ENCODE results near the gene TMEM100.

Gene TMEM100

DNA sequence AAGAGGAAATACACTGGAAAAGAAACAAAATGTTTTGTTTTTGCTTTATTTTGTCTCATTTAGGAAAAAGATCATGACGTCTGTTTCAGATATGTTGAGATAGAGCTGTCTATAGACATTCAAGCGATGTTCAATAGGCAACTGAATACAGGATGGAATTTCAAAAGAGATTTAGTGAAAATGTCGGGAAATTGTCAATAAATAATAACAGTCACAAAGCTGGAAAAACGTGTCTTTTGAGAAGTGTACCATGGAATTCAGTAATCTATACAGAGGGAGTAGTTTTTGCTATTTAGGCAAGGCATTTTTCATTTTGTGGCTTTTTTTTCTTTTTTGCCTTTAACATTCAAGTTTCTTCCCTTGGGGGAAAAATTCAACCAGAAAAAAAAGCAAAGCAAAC is 33.0 kb downstream of the TMEM100 start:
- 100% methylated on average over 2 of the region's 4 CpGs for WGBS (ENCODE audit: insufficient coverage)
- ChIA-PET POLR2A (no interaction called here), CTCF (interaction anchor here (1.2 to 1.4 kb wide), 2 partner anchors 161 to 163 kb away, joined by 3 to 5 read pairs; no protein-coding TSS in a partner anchor)
- no peak for DNase-seq
- H3K27me3 ChIP-seq (replicated peaks in 2 of 5; ENCODE audit: control insufficient read depth in 4 of 5, insufficient read depth in 5 of 5, low read length in 4 of 5), result no peaks in the 10 kb centered on the region
- H3K27ac ChIP-seq (ENCODE audit: insufficient read depth in 1 of 2, low read depth in 1 of 2, low read length in 2 of 2, poor library complexity in 1 of 2, severe bottlenecking in 2 of 2), result no peak overlapping the region
- H3K4me3 ChIP-seq (ENCODE audit: control insufficient read depth in 1 of 7, extremely low read depth in 1 of 7, insufficient read depth in 4 of 7, low read depth in 2 of 7, low read length in 6 of 7), result no peak overlapping the region
- peaks cover 0 to 5% (median 2%) of the 10 kb centered on the region in 5 experiments for H3K9me3 ChIP-seq (ENCODE audit: control extremely low read depth in 1 of 5, control insufficient read depth in 4 of 5, insufficient read depth in 2 of 5, low read depth in 1 of 5, low read length in 4 of 5)
- no peaks in the 10 kb centered on the region for H3K4me1 ChIP-seq (ENCODE audit: control extremely low read depth in 1 of 4, control insufficient read depth in 4 of 4, insufficient read depth in 4 of 4, low read length in 3 of 4)
- H3K36me3 ChIP-seq (ENCODE audit: control insufficient read depth in 4 of 4, insufficient read depth in 4 of 4, low read length in 3 of 4), result no peaks in the 10 kb centered on the region

DNA sequence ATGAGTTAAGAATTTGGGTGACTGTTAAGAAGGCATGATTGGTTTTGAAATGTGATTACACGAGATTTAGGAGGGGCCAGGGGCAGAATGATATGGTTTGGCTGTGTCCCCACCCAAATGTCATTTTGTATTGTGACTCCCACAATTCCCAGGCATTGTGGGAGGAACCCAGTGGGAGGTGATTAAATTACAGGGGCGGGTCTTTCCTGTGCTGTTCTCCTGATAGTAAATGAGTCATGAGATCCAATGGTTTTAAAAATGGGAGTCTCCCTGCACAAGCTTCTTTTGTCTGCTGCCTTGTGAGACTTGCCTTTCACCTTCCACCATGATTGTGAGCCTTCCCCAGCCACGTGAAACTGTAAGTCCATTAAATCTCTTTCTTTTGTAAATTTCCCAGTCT is 34.6 kb downstream of the TMEM100 start:
- Histone ChIP-seq H3K27ac (ENCODE audit: insufficient read depth in 1 of 2, low read depth in 1 of 2, low read length in 2 of 2, poor library complexity in 1 of 2, severe bottlenecking in 2 of 2) (no peak overlapping the region), H3K4me1 (ENCODE audit: control extremely low read depth in 1 of 4, control insufficient read depth in 4 of 4, insufficient read depth in 4 of 4, low read length in 3 of 4) (no peaks in the 10 kb centered on the region), H3K36me3 (ENCODE audit: control insufficient read depth in 4 of 4, insufficient read depth in 4 of 4, low read length in 3 of 4) (no peaks in the 10 kb centered on the region), H3K9me3 (ENCODE audit: control extremely low read depth in 1 of 5, control insufficient read depth in 4 of 5, insufficient read depth in 2 of 5, low read depth in 1 of 5, low read length in 4 of 5) (peaks cover 0 to 5% (median 2%) of the 10 kb centered on the region in 5 experiments), H3K27me3 (replicated peaks in 2 of 5; ENCODE audit: control insufficient read depth in 4 of 5, insufficient read depth in 5 of 5, low read length in 4 of 5) (peaks cover 0 to 3% (median 0%) of the 10 kb centered on the region in 5 experiments), H3K4me3 (ENCODE audit: control insufficient read depth in 1 of 7, extremely low read depth in 1 of 7, insufficient read depth in 4 of 7, low read depth in 2 of 7, low read length in 6 of 7) (no peak overlapping the region)
- DNase-seq, result no peak
- ChIA-PET CTCF (no interaction called here), POLR2A (no interaction called here)
- WGBS (ENCODE audit: insufficient coverage), result 88% methylated on average over 2 of the region's 3 CpGs

DNA sequence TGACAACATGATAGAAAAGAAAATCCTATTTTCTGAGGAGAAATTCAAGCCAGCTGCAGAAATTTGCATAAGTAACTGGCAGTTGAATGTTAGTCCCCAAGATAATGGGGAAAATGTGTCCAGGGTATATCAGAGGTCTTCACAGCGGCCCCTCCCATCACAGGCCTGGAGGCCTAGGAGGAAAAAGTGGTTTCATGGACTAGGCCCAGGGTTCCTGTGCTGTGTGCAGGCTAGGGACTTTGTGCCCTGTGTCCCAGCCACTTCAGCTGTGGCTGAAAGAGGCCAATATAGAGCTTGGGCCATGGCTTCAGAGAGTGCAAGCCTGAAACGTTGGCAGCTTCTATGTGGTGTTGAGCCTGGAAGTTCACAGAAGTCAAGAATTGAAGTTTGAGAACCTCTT is 35.6 kb downstream of the TMEM100 start:
- Histone ChIP-seq H3K4me1 (ENCODE audit: control extremely low read depth in 1 of 4, control insufficient read depth in 4 of 4, insufficient read depth in 4 of 4, low read length in 3 of 4) (no peaks in the 10 kb centered on the region), H3K27ac (ENCODE audit: insufficient read depth in 1 of 2, low read depth in 1 of 2, low read length in 2 of 2, poor library complexity in 1 of 2, severe bottlenecking in 2 of 2) (no peak overlapping the region), H3K27me3 (replicated peaks in 2 of 5; ENCODE audit: control insufficient read depth in 4 of 5, insufficient read depth in 5 of 5, low read length in 4 of 5) (peaks cover 0 to 3% (median 0%) of the 10 kb centered on the region in 5 experiments), H3K9me3 (ENCODE audit: control extremely low read depth in 1 of 5, control insufficient read depth in 4 of 5, insufficient read depth in 2 of 5, low read depth in 1 of 5, low read length in 4 of 5) (peaks cover 0 to 5% (median 2%) of the 10 kb centered on the region in 5 experiments), H3K4me3 (ENCODE audit: control insufficient read depth in 1 of 7, extremely low read depth in 1 of 7, insufficient read depth in 4 of 7, low read depth in 2 of 7, low read length in 6 of 7) (no peak overlapping the region), H3K36me3 (ENCODE audit: control insufficient read depth in 4 of 4, insufficient read depth in 4 of 4, low read length in 3 of 4) (no peaks in the 10 kb centered on the region)
- no peak for DNase-seq
- WGBS (ENCODE audit: insufficient coverage), result 100% methylated on average over 2 of the region's 2 CpGs
- ChIA-PET POLR2A (no interaction called here), CTCF (no interaction called here)

DNA sequence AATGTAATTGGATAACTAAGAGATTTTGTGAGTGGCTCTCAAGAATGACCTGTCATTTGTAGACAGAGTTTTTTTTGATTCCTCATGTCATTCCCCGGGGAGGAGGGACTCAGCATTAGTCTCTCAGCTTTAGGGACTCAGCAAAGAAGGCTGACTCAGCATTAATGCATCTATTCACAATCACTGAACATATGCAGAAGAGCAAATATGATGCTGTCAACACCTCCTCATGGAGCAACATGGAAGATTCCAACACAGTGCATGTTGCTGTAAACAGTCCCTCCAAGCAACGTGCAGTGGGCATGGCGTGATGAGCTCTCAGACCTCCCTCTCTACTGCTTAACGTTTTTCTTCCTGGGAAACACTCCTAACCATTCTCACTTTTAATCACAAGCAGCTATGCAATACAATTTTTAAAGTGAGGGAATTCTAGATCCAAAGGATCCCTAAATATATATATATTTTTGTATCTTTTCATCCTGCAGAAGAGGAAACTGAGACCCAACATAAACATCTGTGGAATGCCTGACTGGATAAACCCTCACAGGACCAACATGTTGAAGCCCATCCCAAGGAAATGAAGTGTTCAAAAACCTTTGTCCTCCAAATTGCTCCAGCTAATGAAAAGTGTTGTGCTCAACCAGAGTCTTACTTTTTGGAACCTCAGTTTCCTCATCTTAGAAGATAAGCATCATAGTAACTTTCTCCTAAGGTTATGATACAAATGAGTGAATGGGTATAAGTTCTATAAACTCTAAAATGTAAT is 38.9 kb downstream of the TMEM100 start:
- 88% methylated on average over 3 of the region's 4 CpGs for WGBS (ENCODE audit: insufficient coverage)
- no peak overlapping the region for H3K4me3 ChIP-seq (ENCODE audit: control insufficient read depth in 1 of 7, extremely low read depth in 1 of 7, insufficient read depth in 4 of 7, low read depth in 2 of 7, low read length in 6 of 7)
- no peak overlapping the region for H3K27ac ChIP-seq (ENCODE audit: insufficient read depth in 1 of 2, low read depth in 1 of 2, low read length in 2 of 2, poor library complexity in 1 of 2, severe bottlenecking in 2 of 2)
- no peaks in the 10 kb centered on the region for H3K36me3 ChIP-seq (ENCODE audit: control insufficient read depth in 4 of 4, insufficient read depth in 4 of 4, low read length in 3 of 4)
- no peaks in the 10 kb centered on the region for H3K4me1 ChIP-seq (ENCODE audit: control extremely low read depth in 1 of 4, control insufficient read depth in 4 of 4, insufficient read depth in 4 of 4, low read length in 3 of 4)
- POLR2A ChIA-PET, result no interaction called here
- peaks cover 0 to 5% (median 2%) of the 10 kb centered on the region in 5 experiments for H3K9me3 ChIP-seq (ENCODE audit: control extremely low read depth in 1 of 5, control insufficient read depth in 4 of 5, insufficient read depth in 2 of 5, low read depth in 1 of 5, low read length in 4 of 5)
- CTCF ChIA-PET, result no interaction called here
- no peak for DNase-seq
- H3K27me3 ChIP-seq (replicated peaks in 2 of 5; ENCODE audit: control insufficient read depth in 4 of 5, insufficient read depth in 5 of 5, low read length in 4 of 5), result peaks cover 0 to 3% (median 0%) of the 10 kb centered on the region in 5 experiments

DNA sequence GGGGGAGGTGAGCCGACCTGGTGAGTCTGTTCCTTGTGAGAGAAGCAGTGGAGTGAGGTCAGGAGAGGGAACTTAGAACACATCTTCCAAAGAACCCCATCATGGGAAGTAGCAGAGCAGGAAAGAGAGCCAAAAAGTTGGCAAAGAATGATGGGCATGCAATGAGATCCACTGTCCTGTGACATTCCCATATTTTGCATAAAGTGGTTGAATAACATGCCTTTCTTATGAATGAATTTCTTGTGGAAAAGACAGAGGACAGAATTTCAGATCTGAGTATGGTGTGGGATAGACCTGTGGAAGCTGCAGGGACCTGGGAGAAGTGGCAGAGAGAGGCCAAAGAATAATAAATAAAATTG is 41.3 kb downstream of the TMEM100 start:
- 100% methylated on average over 1 of the region's 1 CpG for WGBS (ENCODE audit: insufficient coverage)
- Histone ChIP-seq H3K4me3 (ENCODE audit: control insufficient read depth in 1 of 7, extremely low read depth in 1 of 7, insufficient read depth in 4 of 7, low read depth in 2 of 7, low read length in 6 of 7) (no peak overlapping the region), H3K27me3 (replicated peaks in 2 of 5; ENCODE audit: control insufficient read depth in 4 of 5, insufficient read depth in 5 of 5, low read length in 4 of 5) (peaks cover 0 to 3% (median 0%) of the 10 kb centered on the region in 5 experiments), H3K9me3 (ENCODE audit: control extremely low read depth in 1 of 5, control insufficient read depth in 4 of 5, insufficient read depth in 2 of 5, low read depth in 1 of 5, low read length in 4 of 5) (no peaks in the 10 kb centered on the region), H3K27ac (ENCODE audit: insufficient read depth in 1 of 2, low read depth in 1 of 2, low read length in 2 of 2, poor library complexity in 1 of 2, severe bottlenecking in 2 of 2) (no peak overlapping the region), H3K4me1 (ENCODE audit: control extremely low read depth in 1 of 4, control insufficient read depth in 4 of 4, insufficient read depth in 4 of 4, low read length in 3 of 4) (no peaks in the 10 kb centered on the region), H3K36me3 (ENCODE audit: control insufficient read depth in 4 of 4, insufficient read depth in 4 of 4, low read length in 3 of 4) (no peaks in the 10 kb centered on the region)
- ChIA-PET POLR2A (no interaction called here), CTCF (no interaction called here)
- no peak for DNase-seq

DNA sequence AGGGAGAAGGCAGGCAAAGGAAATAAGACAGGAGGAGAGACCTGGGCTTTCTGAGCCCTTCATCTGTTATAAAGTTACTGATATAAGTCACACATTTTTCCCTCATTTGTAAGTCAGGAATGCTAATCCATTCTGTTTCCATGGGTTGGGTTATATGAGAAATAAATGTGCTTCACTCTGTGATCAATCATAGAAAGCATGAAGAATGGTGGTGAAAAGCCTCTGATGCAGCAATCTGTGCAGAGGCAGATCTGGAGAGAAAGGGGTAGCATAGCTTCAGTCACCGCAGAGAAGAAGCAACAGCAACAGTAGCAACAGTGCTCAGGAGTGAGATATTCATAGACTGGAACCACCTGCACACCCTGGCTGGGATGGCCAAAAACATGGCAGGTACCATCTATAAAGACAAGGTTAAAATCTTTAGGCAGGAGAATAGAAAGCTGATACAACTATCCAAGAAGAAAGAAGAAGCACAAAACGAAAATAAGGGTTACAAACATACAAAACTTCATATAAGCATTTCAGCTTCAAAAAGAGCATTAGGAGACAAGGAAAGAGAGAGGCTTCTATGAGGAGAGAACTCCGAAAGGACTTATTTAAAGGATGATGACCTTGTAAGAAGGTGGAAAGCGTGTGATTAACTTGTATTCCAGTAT is 41.9 kb downstream of the TMEM100 start:
- no peak overlapping the region for H3K27ac ChIP-seq (ENCODE audit: insufficient read depth in 1 of 2, low read depth in 1 of 2, low read length in 2 of 2, poor library complexity in 1 of 2, severe bottlenecking in 2 of 2)
- no peak overlapping the region for H3K4me3 ChIP-seq (ENCODE audit: control insufficient read depth in 1 of 7, extremely low read depth in 1 of 7, insufficient read depth in 4 of 7, low read depth in 2 of 7, low read length in 6 of 7)
- ChIA-PET CTCF (no interaction called here), POLR2A (no interaction called here)
- no peaks in the 10 kb centered on the region for H3K36me3 ChIP-seq (ENCODE audit: control insufficient read depth in 4 of 4, insufficient read depth in 4 of 4, low read length in 3 of 4)
- no peaks in the 10 kb centered on the region for H3K9me3 ChIP-seq (ENCODE audit: control extremely low read depth in 1 of 5, control insufficient read depth in 4 of 5, insufficient read depth in 2 of 5, low read depth in 1 of 5, low read length in 4 of 5)
- DNase-seq, result no peak
- no peaks in the 10 kb centered on the region for H3K4me1 ChIP-seq (ENCODE audit: control extremely low read depth in 1 of 4, control insufficient read depth in 4 of 4, insufficient read depth in 4 of 4, low read length in 3 of 4)
- 100% methylated on average over 2 of the region's 4 CpGs for WGBS (ENCODE audit: insufficient coverage)
- H3K27me3 ChIP-seq (replicated peaks in 2 of 5; ENCODE audit: control insufficient read depth in 4 of 5, insufficient read depth in 5 of 5, low read length in 4 of 5), result peaks cover 0 to 6% (median 0%) of the 10 kb centered on the region in 5 experiments

DNA sequence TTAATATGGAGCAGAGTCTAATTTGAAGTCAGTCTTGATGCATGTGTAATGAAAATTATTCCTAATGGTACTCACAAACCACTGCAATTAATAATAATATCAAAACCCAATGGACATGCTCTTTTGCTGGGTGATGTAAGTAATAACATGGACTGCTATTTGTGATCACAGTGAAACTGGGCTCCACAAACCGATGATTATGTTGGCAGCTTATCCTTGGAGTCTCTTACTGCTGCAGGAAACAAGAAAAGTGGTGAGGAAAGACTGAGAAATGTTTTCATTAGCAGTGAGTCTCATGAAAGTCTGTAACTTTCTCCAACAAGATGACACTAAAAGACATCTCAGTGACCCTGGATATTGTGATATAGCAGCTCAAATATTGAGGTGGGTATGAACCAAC is 45.2 kb downstream of the TMEM100 start:
- no peaks in the 10 kb centered on the region for H3K36me3 ChIP-seq (ENCODE audit: control insufficient read depth in 4 of 4, insufficient read depth in 4 of 4, low read length in 3 of 4)
- peaks cover 0 to 4% (median 0%) of the 10 kb centered on the region in 5 experiments for H3K27me3 ChIP-seq (replicated peaks in 2 of 5; ENCODE audit: control insufficient read depth in 4 of 5, insufficient read depth in 5 of 5, low read length in 4 of 5)
- no peak overlapping the region for H3K27ac ChIP-seq (ENCODE audit: insufficient read depth in 1 of 2, low read depth in 1 of 2, low read length in 2 of 2, poor library complexity in 1 of 2, severe bottlenecking in 2 of 2)
- no peaks in the 10 kb centered on the region for H3K9me3 ChIP-seq (ENCODE audit: control extremely low read depth in 1 of 5, control insufficient read depth in 4 of 5, insufficient read depth in 2 of 5, low read depth in 1 of 5, low read length in 4 of 5)
- ChIA-PET POLR2A (no interaction called here), CTCF (interaction anchor here (0.5 to 1.0 kb wide), 3 partner anchors 40 to 151 kb away, joined by 3 to 4 read pairs (median 3); no protein-coding TSS in a partner anchor)
- no peak overlapping the region for H3K4me3 ChIP-seq (ENCODE audit: control insufficient read depth in 1 of 7, extremely low read depth in 1 of 7, insufficient read depth in 4 of 7, low read depth in 2 of 7, low read length in 6 of 7)
- DNase-seq, result no peak
- H3K4me1 ChIP-seq (ENCODE audit: control extremely low read depth in 1 of 4, control insufficient read depth in 4 of 4, insufficient read depth in 4 of 4, low read length in 3 of 4), result peaks cover 0 to 2% (median under 1%) of the 10 kb centered on the region in 4 experiments
- no CpG with 5 or more reads among the region's 1 CpG for WGBS (ENCODE audit: insufficient coverage)

Data from common myeloid progenitor, CD34-positive (primary cell).